ENCODE data around the gene EIF2S3. TPM values are rescaled to one million over a fixed set of nuclear protein-coding genes. Genes with fewer than 3 reads are reported as not detected.
"Not testable (repeated sequence)": the region's sequence is repeated elsewhere in the genome, so short reads cannot be mapped to it uniquely, and the experiment has no call there.

EIF2S3 gene
- total RNA-seq, 1 donor from 2014 or later: 295 TPM

GRCh38 chrX:24055043-24055356 is 244 bp downstream of the EIF2S3 start:
- Mint-ChIP-seq H3K36me3 (ENCODE audit: low read depth) (peaks cover 12% of the 10 kb centered on the region), H3K27ac (ENCODE audit: unreplicated experiment) (no peak overlapping the region), H3K9me3 (ENCODE audit: low read depth) (no peaks in the 10 kb centered on the region), H3K27me3 (ENCODE audit: low read depth) (no peaks in the 10 kb centered on the region), H3K4me3 (ENCODE audit: unreplicated experiment) (no peak overlapping the region), H3K4me1 (ENCODE audit: low read depth) (peaks cover 17% of the 10 kb centered on the region)
- no peak for DNase-seq (ENCODE audit: low spot score)
- TF ChIP-seq CTCF (IDR thresholded peaks at IDR 0.05): no peak

GRCh38 chrX:24063488-24063887 is 8.7 kb downstream of the EIF2S3 start:
- H3K4me1 Mint-ChIP-seq (ENCODE audit: low read depth): peaks cover 5% of the 10 kb centered on the region

GRCh38 chrX:24069877-24070276 is 15.1 kb downstream of the EIF2S3 start:
- Mint-ChIP-seq H3K9me3 (ENCODE audit: low read depth) (no peaks in the 10 kb centered on the region), H3K27me3 (ENCODE audit: low read depth) (no peaks in the 10 kb centered on the region), H3K4me1 (ENCODE audit: low read depth) (no peaks in the 10 kb centered on the region), H3K4me3 (ENCODE audit: unreplicated experiment) (no peak overlapping the region), H3K27ac (ENCODE audit: unreplicated experiment) (no peak overlapping the region), H3K36me3 (ENCODE audit: low read depth) (peaks cover 50% of the 10 kb centered on the region)
- TF ChIP-seq CTCF (IDR thresholded peaks at IDR 0.05): no peak
- DNase-seq (ENCODE audit: low spot score): no peak

More at GRCh38 chrX:24063488-24063887, 8.7 kb downstream of the EIF2S3 start:
- Mint-ChIP-seq H3K36me3 (ENCODE audit: low read depth) (peaks cover 51% of the 10 kb centered on the region), H3K9me3 (ENCODE audit: low read depth) (no peaks in the 10 kb centered on the region), H3K27ac (ENCODE audit: unreplicated experiment) (no peak overlapping the region), H3K4me3 (ENCODE audit: unreplicated experiment) (no peak overlapping the region), H3K27me3 (ENCODE audit: low read depth) (no peaks in the 10 kb centered on the region)
- TF ChIP-seq CTCF (IDR thresholded peaks at IDR 0.05): no peak
- DNase-seq (ENCODE audit: low spot score): no peak

GRCh38 chrX:24079411-24079810 is 24.7 kb downstream of the EIF2S3 start:
- Mint-ChIP-seq H3K4me1 (ENCODE audit: low read depth) (peaks cover 19% of the 10 kb centered on the region), H3K27ac (ENCODE audit: unreplicated experiment) (peak overlapping the region; percentile 2), H3K9me3 (ENCODE audit: low read depth) (no peaks in the 10 kb centered on the region), H3K4me3 (ENCODE audit: unreplicated experiment) (no peak overlapping the region), H3K27me3 (ENCODE audit: low read depth) (no peaks in the 10 kb centered on the region), H3K36me3 (ENCODE audit: low read depth) (peaks cover 28% of the 10 kb centered on the region)
- no peak for DNase-seq (ENCODE audit: low spot score)
- no peak for TF ChIP-seq CTCF (IDR thresholded peaks at IDR 0.05)

- H3K36me3 Mint-ChIP-seq (ENCODE audit: low read depth): peaks cover 23% of the 10 kb centered on the region
- H3K4me3 Mint-ChIP-seq (ENCODE audit: unreplicated experiment); DNase-seq (ENCODE audit: low spot score); H3K9me3 Mint-ChIP-seq (ENCODE audit: low read depth); H3K27me3 Mint-ChIP-seq (ENCODE audit: low read depth): not testable (repeated sequence)
- H3K27ac Mint-ChIP-seq (ENCODE audit: unreplicated experiment): peak overlapping the region; percentile 1
- H3K4me1 Mint-ChIP-seq (ENCODE audit: low read depth): peaks cover 19% of the 10 kb centered on the region
These were observed 25.5 kb downstream of the EIF2S3 start for GRCh38 chrX:24080245-24080644.

- Mint-ChIP-seq H3K9me3 (ENCODE audit: low read depth) (no peaks in the 10 kb centered on the region), H3K36me3 (ENCODE audit: low read depth) (peaks cover 21% of the 10 kb centered on the region), H3K4me3 (ENCODE audit: unreplicated experiment) (no peak overlapping the region), H3K27me3 (ENCODE audit: low read depth) (no peaks in the 10 kb centered on the region), H3K4me1 (ENCODE audit: low read depth) (peaks cover 19% of the 10 kb centered on the region), H3K27ac (ENCODE audit: unreplicated experiment) (peak overlapping the region; percentile 1)
- TF ChIP-seq CTCF (IDR thresholded peaks at IDR 0.05): no peak
- no peak for DNase-seq (ENCODE audit: low spot score)
These were observed 25.9 kb downstream of the EIF2S3 start for GRCh38 chrX:24080704-24081103.

All from chondrocyte (in vitro differentiated cells).